Measurements from ENCODE around the gene ZNF783. TPM values are rescaled to one million over a fixed set of nuclear protein-coding genes. Genes with fewer than 3 reads are reported as not detected.

ZNF783 gene
- total and polyA plus RNA-seq, 4 donors, result 1.0 to 23.8 (median 15.9) TPM

DNA sequence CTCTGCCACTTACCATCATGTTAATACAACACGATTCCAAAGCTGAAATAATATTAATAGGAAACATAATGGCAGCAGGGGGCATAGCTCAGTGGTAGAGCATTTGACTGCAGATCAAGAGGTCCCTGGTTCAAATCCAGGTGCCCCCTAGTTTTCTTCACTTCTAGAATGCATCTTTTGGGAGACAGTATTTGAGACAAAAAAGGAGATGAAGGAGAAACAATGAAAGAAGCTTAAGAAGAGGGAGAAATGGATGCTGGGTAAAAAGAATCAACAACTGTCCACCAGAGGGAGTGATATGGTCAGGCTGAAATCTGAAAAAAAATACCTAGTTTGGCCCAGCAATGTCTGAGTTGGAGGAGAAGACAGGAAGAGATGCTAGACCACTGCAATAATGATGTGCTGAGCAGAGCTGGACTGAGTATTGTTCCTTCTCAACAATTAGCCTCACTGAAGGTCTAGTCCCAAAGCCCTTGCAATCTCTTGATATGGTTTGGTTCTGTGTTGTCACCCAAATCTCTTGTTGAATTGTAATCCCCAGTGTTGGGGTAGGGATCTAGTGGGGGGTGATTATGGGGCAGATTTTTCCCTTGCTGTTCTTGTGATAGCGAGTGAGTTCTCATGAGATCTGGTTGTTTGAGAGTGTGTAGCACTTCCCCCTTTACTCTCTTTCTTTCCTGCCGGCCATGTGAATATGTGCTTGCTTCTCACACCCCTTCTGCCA, 48.3 kb downstream of the ZNF783 start:
- 79 to 81% methylated on average over 3 of the region's 3 CpGs for WGBS, 2 donors
- Histone ChIP-seq H3K27me3 (ENCODE audit: control insufficient read depth in 1 of 2, insufficient read depth in 2 of 2, low read length in 1 of 2) (no peaks in the 10 kb centered on the region), H3K36me3 (ENCODE audit: control insufficient read depth in 1 of 2, insufficient read depth in 2 of 2, low read length in 1 of 2) (no peaks in the 10 kb centered on the region), H3K4me1 (ENCODE audit: control insufficient read depth in 1 of 2, insufficient read depth in 2 of 2, low read length in 2 of 2) (no peaks in the 10 kb centered on the region), H3K9me3 (ENCODE audit: control insufficient read depth, low read length) (no peaks in the 10 kb centered on the region), H3K27ac (ENCODE audit: low read depth in 1 of 2, low read length in 2 of 2) (no peak overlapping the region), H3K4me3 (ENCODE audit: low read length in 2 of 2) (no peak overlapping the region)
- DNase-seq, result no peak
- intact Hi-C loops (cut with DNase I), result no loop called here
- no peak for ATAC-seq (ENCODE audit: low FRiP score)

DNA sequence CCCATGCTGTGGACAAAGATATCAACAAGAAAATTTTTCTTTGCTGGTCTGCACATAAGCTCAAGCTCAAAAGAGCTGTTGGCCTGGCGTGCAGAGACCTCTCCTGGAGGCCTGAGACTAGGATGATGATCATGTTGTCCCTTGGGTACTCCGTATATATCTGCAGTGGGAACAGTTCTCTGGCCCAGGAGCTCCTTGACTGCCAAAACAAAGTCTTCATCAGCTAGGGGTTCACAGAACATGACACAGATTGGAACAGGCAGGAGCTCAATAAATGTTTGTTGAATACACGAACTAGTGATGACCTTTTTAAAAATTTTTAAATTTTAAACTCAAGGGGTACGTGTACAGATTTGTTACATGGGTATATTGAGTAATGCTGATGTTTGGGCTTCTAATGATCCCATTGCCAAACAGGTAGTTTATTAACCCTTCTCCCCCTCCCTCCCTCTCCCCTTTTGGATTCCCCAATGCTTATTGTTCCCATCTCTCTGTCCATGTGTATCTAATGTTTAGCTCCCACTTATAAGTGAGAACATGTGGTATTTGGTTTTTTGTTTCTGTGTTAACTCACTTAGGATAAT, 49.1 kb downstream of the ZNF783 start:
- DNase-seq (no peak), ATAC-seq (ENCODE audit: low FRiP score) (no peak)

DNA sequence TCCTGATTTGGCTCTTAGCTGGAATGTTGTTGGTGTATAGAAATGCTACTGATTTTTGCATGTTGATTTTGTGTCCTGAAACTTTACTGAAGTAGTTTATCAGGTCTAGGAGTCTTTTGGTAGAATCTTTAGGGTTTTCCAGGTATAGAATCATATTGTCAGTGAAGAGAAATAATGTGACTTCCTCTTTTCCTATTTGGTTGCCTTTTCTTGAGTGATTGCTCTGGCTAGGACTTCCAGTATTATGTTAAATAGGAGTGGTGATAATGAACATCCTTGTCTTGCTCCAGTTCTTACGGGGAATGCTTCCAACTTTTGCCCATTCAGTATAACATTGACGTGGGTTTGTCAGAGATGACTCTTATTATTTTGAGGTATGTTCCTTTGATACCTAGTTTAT, 52.0 kb downstream of the ZNF783 start:
- no peak overlapping the region for H3K4me3 ChIP-seq (ENCODE audit: low read length in 2 of 2)
- no peaks in the 10 kb centered on the region for H3K4me1 ChIP-seq (ENCODE audit: control insufficient read depth in 1 of 2, insufficient read depth in 2 of 2, low read length in 2 of 2)
- DNase-seq (no peak), ATAC-seq (ENCODE audit: low FRiP score) (no peak)
- WGBS, 2 donors, result 80 to 84% methylated on average over 2 of the region's 2 CpGs
- no peaks in the 10 kb centered on the region for H3K27me3 ChIP-seq (ENCODE audit: control insufficient read depth in 1 of 2, insufficient read depth in 2 of 2, low read length in 1 of 2)
- intact Hi-C loops (cut with DNase I), result no loop called here
- no peak overlapping the region for H3K27ac ChIP-seq (ENCODE audit: low read depth in 1 of 2, low read length in 2 of 2)
- no peaks in the 10 kb centered on the region for H3K36me3 ChIP-seq (ENCODE audit: control insufficient read depth in 1 of 2, insufficient read depth in 2 of 2, low read length in 1 of 2)
- H3K9me3 ChIP-seq (ENCODE audit: control insufficient read depth, low read length), result no peaks in the 10 kb centered on the region

More for the DNA sequence above, 49.1 kb downstream of the ZNF783 start:
- H3K27me3 ChIP-seq (ENCODE audit: control insufficient read depth in 1 of 2, insufficient read depth in 2 of 2, low read length in 1 of 2), result no peaks in the 10 kb centered on the region
- intact Hi-C loops (cut with DNase I), result no loop called here
- no peak overlapping the region for H3K4me3 ChIP-seq (ENCODE audit: low read length in 2 of 2)
- no peaks in the 10 kb centered on the region for H3K9me3 ChIP-seq (ENCODE audit: control insufficient read depth, low read length)
- H3K4me1 ChIP-seq (ENCODE audit: control insufficient read depth in 1 of 2, insufficient read depth in 2 of 2, low read length in 2 of 2), result no peaks in the 10 kb centered on the region
- H3K27ac ChIP-seq (ENCODE audit: low read depth in 1 of 2, low read length in 2 of 2), result no peak overlapping the region
- no peaks in the 10 kb centered on the region for H3K36me3 ChIP-seq (ENCODE audit: control insufficient read depth in 1 of 2, insufficient read depth in 2 of 2, low read length in 1 of 2)
- WGBS, 2 donors, result 74 to 75% methylated on average over 4 of the region's 4 CpGs

DNA sequence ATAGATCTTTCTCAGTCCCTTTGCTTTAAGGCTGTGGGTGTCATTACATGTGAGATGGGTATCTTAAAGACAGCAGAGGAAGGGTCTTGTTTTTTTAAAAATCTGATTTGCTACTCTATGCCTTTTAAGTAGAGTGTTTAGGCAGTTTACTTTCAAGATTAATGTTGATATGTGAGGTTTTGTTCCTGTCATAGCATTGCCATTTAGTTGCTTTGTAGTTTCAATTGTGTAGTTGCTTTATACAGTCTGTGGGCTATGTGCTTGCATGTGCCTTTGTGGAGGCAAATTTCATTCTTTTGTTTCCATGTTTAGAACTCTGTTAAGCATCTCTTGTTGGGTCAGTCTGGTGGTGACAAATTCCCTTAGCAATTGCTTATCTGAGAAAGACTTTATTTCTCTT, 54.6 kb downstream of the ZNF783 start:
- no peak overlapping the region for H3K4me3 ChIP-seq (ENCODE audit: low read length in 2 of 2)
- H3K27ac ChIP-seq (ENCODE audit: low read depth in 1 of 2, low read length in 2 of 2), result no peak overlapping the region
- DNase-seq (no peak), ATAC-seq (ENCODE audit: low FRiP score) (no peak)
- H3K27me3 ChIP-seq (ENCODE audit: control insufficient read depth in 1 of 2, insufficient read depth in 2 of 2, low read length in 1 of 2), result no peaks in the 10 kb centered on the region
- H3K4me1 ChIP-seq (ENCODE audit: control insufficient read depth in 1 of 2, insufficient read depth in 2 of 2, low read length in 2 of 2), result no peaks in the 10 kb centered on the region
- intact Hi-C loops (cut with DNase I), result no loop called here
- peaks cover 1% of the 10 kb centered on the region for H3K9me3 ChIP-seq (ENCODE audit: control insufficient read depth, low read length)
- no peaks in the 10 kb centered on the region for H3K36me3 ChIP-seq (ENCODE audit: control insufficient read depth in 1 of 2, insufficient read depth in 2 of 2, low read length in 1 of 2)

DNA sequence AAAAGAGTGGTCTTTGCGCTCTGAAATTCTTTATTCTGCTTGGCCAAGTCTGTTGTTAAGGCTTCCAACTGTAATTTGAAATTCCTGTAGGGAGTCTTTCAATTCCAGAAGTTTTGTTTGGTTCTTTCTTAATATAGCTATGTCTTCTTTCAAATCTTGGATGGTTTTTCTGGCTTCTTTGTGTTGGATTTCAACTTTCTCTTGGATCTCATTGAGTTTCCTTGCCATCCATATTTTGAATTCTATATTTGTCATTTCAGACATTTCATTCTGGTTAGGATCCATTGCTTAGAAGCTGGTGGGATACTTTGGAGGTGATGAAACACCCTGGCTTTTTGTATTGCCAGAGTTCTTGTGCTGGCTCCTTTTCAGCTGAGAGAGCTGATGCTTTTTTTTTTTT, 55.5 kb downstream of the ZNF783 start:
- Histone ChIP-seq H3K27me3 (ENCODE audit: control insufficient read depth in 1 of 2, insufficient read depth in 2 of 2, low read length in 1 of 2) (no peaks in the 10 kb centered on the region), H3K9me3 (ENCODE audit: control insufficient read depth, low read length) (peaks cover 1% of the 10 kb centered on the region), H3K27ac (ENCODE audit: low read depth in 1 of 2, low read length in 2 of 2) (no peak overlapping the region), H3K4me3 (ENCODE audit: low read length in 2 of 2) (no peak overlapping the region), H3K36me3 (ENCODE audit: control insufficient read depth in 1 of 2, insufficient read depth in 2 of 2, low read length in 1 of 2) (no peaks in the 10 kb centered on the region), H3K4me1 (ENCODE audit: control insufficient read depth in 1 of 2, insufficient read depth in 2 of 2, low read length in 2 of 2) (no peaks in the 10 kb centered on the region)
- DNase-seq, result no peak
- ATAC-seq (ENCODE audit: low FRiP score), result no peak
- intact Hi-C loops (cut with DNase I), result no loop called here
- WGBS, 2 donors, result 82 to 83% methylated on average over 1 of the region's 1 CpG

DNA sequence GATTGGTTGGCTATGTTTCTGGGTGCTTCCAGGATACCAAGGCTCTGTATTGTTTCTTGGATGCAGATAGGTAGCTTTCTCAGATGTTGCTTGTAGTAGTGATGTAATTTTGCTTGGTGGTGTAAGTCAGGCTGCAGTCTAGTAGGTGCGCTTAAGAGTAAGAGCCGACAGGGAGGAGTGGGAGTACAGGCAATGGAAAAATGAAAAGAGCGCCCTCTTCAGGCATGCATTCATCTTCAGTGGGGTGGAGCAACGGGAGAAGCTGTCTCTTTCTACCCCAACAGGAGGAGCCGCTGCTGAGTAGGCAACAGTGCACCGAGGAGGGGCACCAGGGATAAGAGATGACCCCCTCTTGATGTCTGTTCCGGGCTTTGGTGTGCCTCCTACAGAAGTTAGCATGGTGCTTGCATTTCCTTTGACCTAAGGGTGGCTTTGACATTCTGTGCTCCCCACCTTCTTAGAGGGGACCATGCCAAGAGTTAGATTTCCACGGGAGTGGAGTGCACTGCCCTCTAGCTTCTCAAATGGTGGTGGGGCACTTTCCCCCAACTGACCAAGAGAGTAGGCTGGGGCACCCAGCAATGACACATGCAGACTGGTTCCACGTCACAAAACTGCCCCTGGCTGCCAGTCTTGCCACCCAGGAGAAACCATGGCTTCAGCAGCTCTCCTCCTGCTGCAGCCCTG, 56.1 kb downstream of the ZNF783 start:
- H3K4me3 ChIP-seq (ENCODE audit: low read length in 2 of 2), result no peak overlapping the region
- DNase-seq (no peak), ATAC-seq (ENCODE audit: low FRiP score) (no peak)
- no peak overlapping the region for H3K27ac ChIP-seq (ENCODE audit: low read depth in 1 of 2, low read length in 2 of 2)
- peaks cover 1% of the 10 kb centered on the region for H3K9me3 ChIP-seq (ENCODE audit: control insufficient read depth, low read length)
- no peaks in the 10 kb centered on the region for H3K36me3 ChIP-seq (ENCODE audit: control insufficient read depth in 1 of 2, insufficient read depth in 2 of 2, low read length in 1 of 2)
- intact Hi-C loops (cut with DNase I), result no loop called here
- WGBS, 2 donors, result 61 to 72% methylated on average over 9 of the region's 9 CpGs
- H3K4me1 ChIP-seq (ENCODE audit: control insufficient read depth in 1 of 2, insufficient read depth in 2 of 2, low read length in 2 of 2), result no peaks in the 10 kb centered on the region
- H3K27me3 ChIP-seq (ENCODE audit: control insufficient read depth in 1 of 2, insufficient read depth in 2 of 2, low read length in 1 of 2), result no peaks in the 10 kb centered on the region

DNA sequence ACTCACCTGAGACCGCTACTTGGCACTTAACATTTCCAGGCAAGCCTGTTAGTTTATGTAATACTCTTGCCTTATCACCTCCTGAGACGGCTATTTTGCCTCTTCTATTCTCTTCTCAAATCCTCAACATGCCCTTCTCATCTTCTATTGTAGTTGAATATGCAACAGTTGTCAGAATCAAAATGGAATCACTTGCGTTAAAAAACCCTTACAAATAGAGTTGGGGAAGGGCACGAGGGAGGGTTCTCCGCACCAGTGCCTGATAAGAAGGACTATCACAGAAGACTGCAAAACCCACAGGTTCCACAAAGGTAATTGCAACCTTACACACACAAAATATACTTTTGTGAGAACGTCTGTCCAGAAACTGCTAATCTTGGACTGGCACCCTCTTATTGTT, 57.4 kb downstream of the ZNF783 start:
- Histone ChIP-seq H3K4me1 (ENCODE audit: control insufficient read depth in 1 of 2, insufficient read depth in 2 of 2, low read length in 2 of 2) (no peaks in the 10 kb centered on the region), H3K36me3 (ENCODE audit: control insufficient read depth in 1 of 2, insufficient read depth in 2 of 2, low read length in 1 of 2) (no peaks in the 10 kb centered on the region), H3K27ac (ENCODE audit: low read depth in 1 of 2, low read length in 2 of 2) (no peak overlapping the region), H3K4me3 (ENCODE audit: low read length in 2 of 2) (no peak overlapping the region), H3K9me3 (ENCODE audit: control insufficient read depth, low read length) (peaks cover 1% of the 10 kb centered on the region), H3K27me3 (ENCODE audit: control insufficient read depth in 1 of 2, insufficient read depth in 2 of 2, low read length in 1 of 2) (no peaks in the 10 kb centered on the region)
- intact Hi-C loops (cut with DNase I), result no loop called here
- ATAC-seq (ENCODE audit: low FRiP score), result no peak
- no peak for DNase-seq
- 84 to 85% methylated on average over 6 of the region's 6 CpGs for WGBS, 2 donors

DNA sequence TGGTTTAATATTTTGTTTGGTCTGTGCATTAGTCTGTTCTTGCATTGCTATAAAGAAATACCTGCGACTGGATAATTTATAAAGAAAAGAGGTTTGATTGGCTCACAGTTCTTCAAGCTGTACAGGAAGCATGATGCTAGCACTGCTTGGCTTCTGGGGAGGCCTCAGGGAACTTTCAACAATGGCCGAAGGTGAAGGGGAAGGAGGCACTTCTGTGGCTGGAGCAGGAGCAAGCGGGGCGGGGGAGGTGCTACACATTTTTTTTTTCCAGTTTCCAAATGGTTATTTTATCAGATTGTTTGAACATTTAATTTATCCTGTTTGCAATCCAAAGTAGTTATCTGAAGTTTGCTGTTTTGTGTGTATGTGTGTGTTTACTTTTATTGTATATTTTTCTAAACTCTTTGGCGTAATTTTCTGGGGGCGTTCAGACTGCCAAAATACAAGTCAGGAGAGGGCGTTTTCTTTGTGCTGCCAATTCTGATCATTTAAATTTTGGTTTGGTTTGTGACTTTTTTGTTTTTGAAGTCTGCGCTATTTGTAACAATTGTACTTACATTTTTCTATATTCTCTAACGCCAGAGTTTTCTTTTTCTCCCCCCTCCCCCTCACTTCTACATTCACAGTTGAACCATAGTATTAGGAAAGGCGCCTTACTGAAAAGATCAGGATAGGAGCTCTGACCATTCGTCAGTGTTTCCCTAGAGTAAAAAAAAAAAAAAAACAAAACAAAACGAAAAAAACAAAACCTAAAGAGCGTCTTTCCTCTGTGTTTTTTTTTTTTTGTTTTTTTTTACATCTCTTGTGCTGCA, 58.5 kb downstream of the ZNF783 start:
- 61 to 67% methylated on average over 13 of the region's 13 CpGs for WGBS, 2 donors
- Histone ChIP-seq H3K4me1 (ENCODE audit: control insufficient read depth in 1 of 2, insufficient read depth in 2 of 2, low read length in 2 of 2) (no peaks in the 10 kb centered on the region), H3K4me3 (ENCODE audit: low read length in 2 of 2) (no peak overlapping the region), H3K36me3 (ENCODE audit: control insufficient read depth in 1 of 2, insufficient read depth in 2 of 2, low read length in 1 of 2) (no peaks in the 10 kb centered on the region), H3K27me3 (ENCODE audit: control insufficient read depth in 1 of 2, insufficient read depth in 2 of 2, low read length in 1 of 2) (no peaks in the 10 kb centered on the region), H3K27ac (ENCODE audit: low read depth in 1 of 2, low read length in 2 of 2) (no peak overlapping the region), H3K9me3 (ENCODE audit: control insufficient read depth, low read length) (peaks cover 1% of the 10 kb centered on the region)
- intact Hi-C loops (cut with DNase I), result no loop called here
- no peak for ATAC-seq (ENCODE audit: low FRiP score)
- DNase-seq, result no peak
